Fibroblast of mammary gland (primary cell): ENCODE data around the gene SERPINA3.

Source experiments
- DNase-seq: peaks from one replicate; pipeline ENCODE4 v3.0.0-alpha.2; 2010; ENCODE audit warnings: low read depth
- H3K4me3 ChIP-seq: 2 replicates; pipeline ENCODE4 v1.5.1; 2011; ENCODE audit warnings: low read depth, mild to moderate bottlenecking, low read length, moderate library complexity; ENCODE audit not compliant: control insufficient read depth
- CTCF ChIP-seq: conservative IDR thresholded peaks from 2 replicates; pipeline ENCODE4 v1.5.1; 2011; ENCODE audit warnings: low read depth, low read length, inconsistent platforms; ENCODE audit not compliant: control insufficient read depth, insufficient read depth

Gene SERPINA3

GRCh38 chr14:94611179-94611578 lies 1.0 kb upstream of the SERPINA3 start:
- TF ChIP-seq CTCF: no peak
- no peak overlapping the region for H3K4me3 ChIP-seq
- DNase-seq: no peak

- no peak overlapping the region for H3K4me3 ChIP-seq
These were observed 676 bp downstream of the SERPINA3 start for GRCh38 chr14:94612580-94613554.

GRCh38 chr14:94613720-94614644 lies 1.8 kb downstream of the SERPINA3 start:
- no peak for TF ChIP-seq CTCF
- no peak for DNase-seq
- H3K4me3 ChIP-seq: no peak overlapping the region

More at GRCh38 chr14:94612580-94613554, 676 bp downstream of the SERPINA3 start:
- no peak for TF ChIP-seq CTCF
- DNase-seq: no peak

GRCh38 chr14:94614802-94615201 lies 2.6 kb downstream of the SERPINA3 start:
- no peak overlapping the region for H3K4me3 ChIP-seq
- TF ChIP-seq CTCF: no peak
- no peak for DNase-seq

- no peak for DNase-seq
- TF ChIP-seq CTCF: no peak
- no peak overlapping the region for H3K4me3 ChIP-seq
These were observed 3.1 kb downstream of the SERPINA3 start for GRCh38 chr14:94615254-94615653.

GRCh38 chr14:94615823-94616570 lies 3.8 kb downstream of the SERPINA3 start:
- H3K4me3 ChIP-seq: no peak overlapping the region
- no peak for TF ChIP-seq CTCF
- DNase-seq: no peak
